ENCODE data around the gene CALR3.
"Not testable (repeated sequence)": the region's sequence is repeated elsewhere in the genome, so short reads cannot be mapped to it uniquely, and the experiment has no call there.

CALR3 gene

GRCh38 chr19:16516381-16516780 lies 20.4 kb upstream of the CALR3 start:
- TF ChIP-seq, protein P1, sequence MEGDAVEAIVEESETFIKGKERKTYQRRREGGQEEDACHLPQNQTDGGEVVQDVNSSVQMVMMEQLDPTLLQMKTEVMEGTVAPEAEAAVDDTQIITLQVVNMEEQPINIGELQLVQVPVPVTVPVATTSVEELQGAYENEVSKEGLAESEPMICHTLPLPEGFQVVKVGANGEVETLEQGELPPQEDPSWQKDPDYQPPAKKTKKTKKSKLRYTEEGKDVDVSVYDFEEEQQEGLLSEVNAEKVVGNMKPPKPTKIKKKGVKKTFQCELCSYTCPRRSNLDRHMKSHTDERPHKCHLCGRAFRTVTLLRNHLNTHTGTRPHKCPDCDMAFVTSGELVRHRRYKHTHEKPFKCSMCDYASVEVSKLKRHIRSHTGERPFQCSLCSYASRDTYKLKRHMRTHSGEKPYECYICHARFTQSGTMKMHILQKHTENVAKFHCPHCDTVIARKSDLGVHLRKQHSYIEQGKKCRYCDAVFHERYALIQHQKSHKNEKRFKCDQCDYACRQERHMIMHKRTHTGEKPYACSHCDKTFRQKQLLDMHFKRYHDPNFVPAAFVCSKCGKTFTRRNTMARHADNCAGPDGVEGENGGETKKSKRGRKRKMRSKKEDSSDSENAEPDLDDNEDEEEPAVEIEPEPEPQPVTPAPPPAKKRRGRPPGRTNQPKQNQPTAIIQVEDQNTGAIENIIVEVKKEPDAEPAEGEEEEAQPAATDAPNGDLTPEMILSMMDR (conservative IDR thresholded peaks at IDR 0.05), result no peak
- H3K27ac ChIP-seq, result no peak overlapping the region

GRCh38 chr19:16514383-16515019 lies 18.5 kb upstream of the CALR3 start:
- H3K27ac ChIP-seq, result no peak overlapping the region
- TF ChIP-seq, protein P1 (conservative IDR thresholded peaks at IDR 0.05), result 0 out of 2 replicates have a peak, but pooled peaks have one; percentile 13

GRCh38 chr19:16512611-16513010 lies 16.6 kb upstream of the CALR3 start:
- not testable (repeated sequence) for H3K27ac ChIP-seq

DNA sequence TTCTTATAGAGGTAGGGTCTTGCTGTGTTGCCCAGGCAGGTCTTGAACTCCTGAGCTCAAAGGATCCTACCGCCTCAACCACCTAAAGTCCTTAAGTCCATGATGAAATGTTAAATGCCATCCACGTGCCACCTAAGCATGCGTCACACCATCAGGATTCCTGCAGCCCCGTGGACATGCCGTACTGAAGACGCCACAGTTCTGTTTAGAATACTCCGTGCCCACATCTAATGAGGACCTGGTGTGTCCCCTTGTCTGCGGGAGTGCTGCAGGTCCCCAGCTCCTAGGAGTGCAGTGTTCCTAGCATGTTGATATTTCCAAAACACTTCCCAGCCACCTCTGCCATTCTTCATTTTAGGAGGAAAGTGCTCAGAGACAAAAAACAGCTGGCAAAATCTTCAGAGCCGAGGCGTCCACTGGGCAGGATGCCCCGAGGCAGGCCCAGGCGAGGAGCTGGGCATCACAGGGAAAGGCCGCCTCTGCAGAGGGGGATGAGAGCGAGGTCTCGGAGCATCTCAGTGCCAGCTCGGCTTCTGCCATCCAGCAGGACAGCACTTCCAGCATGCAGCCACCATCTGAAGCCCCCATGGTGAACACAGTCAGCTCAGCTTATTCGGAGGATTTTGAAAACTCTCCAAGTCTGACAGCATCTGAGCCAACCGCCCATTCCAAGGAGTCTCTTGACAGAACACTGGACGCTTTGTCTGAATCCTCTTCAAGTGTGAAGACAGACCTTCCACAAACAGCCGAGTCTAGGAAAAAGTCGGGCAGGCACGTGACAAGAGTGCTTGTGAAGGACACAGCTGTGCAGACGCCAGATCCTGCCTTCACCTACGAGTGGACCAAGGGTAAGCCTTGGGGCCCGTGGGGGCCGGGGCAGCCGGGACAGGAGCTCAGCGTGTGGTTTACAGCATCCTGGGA lies 13.4 kb upstream of the CALR3 start:
- TF ChIP-seq, protein P1 (conservative IDR thresholded peaks at IDR 0.05), result no peak
- H3K27ac ChIP-seq, result no peak overlapping the region

DNA sequence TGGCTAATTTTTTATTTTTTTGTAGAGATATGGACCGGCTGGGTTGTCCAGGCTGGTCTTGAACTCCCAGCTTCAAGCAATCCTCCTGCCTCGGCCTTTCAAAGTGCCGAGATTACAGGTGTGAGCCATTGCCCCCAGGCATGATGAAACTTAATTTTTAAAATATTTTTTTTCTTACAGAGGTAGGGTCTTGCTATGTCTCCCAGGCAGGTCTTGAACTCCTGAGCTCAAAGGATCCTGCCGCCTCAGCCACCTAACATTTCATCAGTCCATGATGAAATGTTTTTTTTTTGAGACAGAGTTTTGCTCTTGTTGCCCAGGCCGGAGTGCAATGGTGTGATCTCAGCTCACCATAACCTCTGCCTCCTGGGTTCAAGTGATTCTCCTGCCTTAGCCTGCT lies 12.6 kb upstream of the CALR3 start:
- no peak overlapping the region for H3K27ac ChIP-seq
- TF ChIP-seq, protein P1 (conservative IDR thresholded peaks at IDR 0.05), result no peak

GRCh38 chr19:16506961-16507360 lies 11.0 kb upstream of the CALR3 start:
- TF ChIP-seq, protein P1 (conservative IDR thresholded peaks at IDR 0.05), result no peak
- no peak overlapping the region for H3K27ac ChIP-seq

- H3K27ac ChIP-seq, result not testable (repeated sequence)
These were observed 10.2 kb upstream of the CALR3 start for GRCh38 chr19:16506161-16506560.

GRCh38 chr19:16504271-16504670 lies 8.3 kb upstream of the CALR3 start:
- TF ChIP-seq, protein P1 (conservative IDR thresholded peaks at IDR 0.05), result no peak
- no peak overlapping the region for H3K27ac ChIP-seq

Data from VCaP (cell line).